GM18499 (cell line): ENCODE measurements around the gene ABCG4.
"Not testable (repeated sequence)": the region's sequence is repeated elsewhere in the genome, so short reads cannot be mapped to it uniquely, and the experiment has no call there.

Experiments used
- ATAC-seq: cut with Tn5 transposase; IDR thresholded peaks from one replicate; pipeline ENCODE4 v1.9.1; 2021; ENCODE audit warnings: moderate number of reproducible peaks; ENCODE audit not compliant: insufficient read depth, unreplicated experiment

The ABCG4 gene

GRCh38 chr11:119115484-119116234, 33.2 kb upstream of the ABCG4 start:
- no peak for ATAC-seq

GRCh38 chr11:119116235-119116594, 32.6 kb upstream of the ABCG4 start:
- no peak for ATAC-seq

DNA sequence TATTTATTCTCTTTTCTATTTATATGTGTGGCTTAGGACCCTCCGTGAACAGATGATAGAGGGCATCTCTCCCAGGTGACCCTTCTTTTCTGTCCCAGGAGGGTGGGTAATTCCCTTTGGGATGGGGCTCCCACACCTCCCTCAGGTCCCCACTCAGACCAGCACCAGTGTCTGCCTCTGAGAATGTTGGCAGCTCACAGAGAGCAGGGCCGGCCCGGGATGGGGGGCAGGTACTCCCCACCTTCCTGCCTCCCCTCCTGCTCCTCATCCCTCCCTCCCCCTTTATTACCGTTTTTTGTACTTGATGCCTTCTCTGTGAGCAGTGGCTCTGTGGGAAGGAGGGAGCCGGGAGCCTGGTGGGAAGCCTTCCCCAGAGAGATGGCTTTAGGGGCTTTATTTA, 32.3 kb upstream of the ABCG4 start:
- no peak for ATAC-seq

GRCh38 chr11:119117004-119117706, 31.7 kb upstream of the ABCG4 start:
- no peak for ATAC-seq

DNA sequence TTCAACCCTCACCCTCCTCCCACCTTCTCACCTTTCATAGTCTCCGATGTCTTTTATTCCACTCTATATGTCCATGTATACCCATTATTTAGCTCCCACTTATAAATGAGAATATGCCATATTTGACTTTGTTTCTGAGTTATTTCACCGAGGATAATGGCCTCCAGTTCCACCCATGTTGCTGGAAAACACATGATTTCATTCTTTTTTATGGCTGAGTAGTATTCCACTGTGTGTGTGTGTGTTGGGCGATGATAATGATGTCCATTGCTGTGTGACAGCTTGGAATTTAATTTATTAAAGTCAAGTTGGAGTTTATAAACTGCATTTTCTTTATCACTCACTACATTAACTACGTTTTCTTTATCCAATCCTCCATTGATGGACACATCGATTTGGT, 30.6 kb upstream of the ABCG4 start:
- no peak for ATAC-seq

- ATAC-seq = no peak
These were observed 29.9 kb upstream of the ABCG4 start for GRCh38 chr11:119118946-119119345.

- no peak for ATAC-seq
These were observed 28.2 kb upstream of the ABCG4 start for GRCh38 chr11:119120639-119121007.

GRCh38 chr11:119121008-119121810, 27.6 kb upstream of the ABCG4 start, which contains the start of gene HINFP:
Gene HINFP, plus strand, starts transcription at chr11:119121580. Its CDS starts 5,365 bp downstream, at chr11:119126945.
- peak; percentile 92 for ATAC-seq

GRCh38 chr11:119121811-119122124, 27.1 kb upstream of the ABCG4 start:
- ATAC-seq = peak; percentile 2

DNA sequence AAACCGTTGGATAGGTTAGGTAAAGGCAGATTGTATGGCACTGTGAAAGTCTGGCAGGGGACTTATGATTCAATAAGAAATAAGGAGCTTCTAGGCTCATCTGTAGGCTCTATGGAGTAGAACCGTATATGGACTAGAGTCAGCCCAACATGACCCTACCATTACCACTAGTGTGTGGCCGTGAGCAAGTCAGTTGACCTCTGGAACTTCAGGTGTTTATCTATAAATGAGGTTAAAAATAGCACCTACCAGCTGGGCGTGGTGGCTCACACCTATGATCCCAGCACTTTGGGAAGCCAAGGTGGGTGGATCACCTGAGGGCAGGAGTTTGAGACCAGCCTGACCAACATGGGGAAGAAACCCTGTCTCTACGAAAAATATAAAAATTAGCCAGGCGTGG, 23.0 kb upstream of the ABCG4 start:
- no peak for ATAC-seq

DNA sequence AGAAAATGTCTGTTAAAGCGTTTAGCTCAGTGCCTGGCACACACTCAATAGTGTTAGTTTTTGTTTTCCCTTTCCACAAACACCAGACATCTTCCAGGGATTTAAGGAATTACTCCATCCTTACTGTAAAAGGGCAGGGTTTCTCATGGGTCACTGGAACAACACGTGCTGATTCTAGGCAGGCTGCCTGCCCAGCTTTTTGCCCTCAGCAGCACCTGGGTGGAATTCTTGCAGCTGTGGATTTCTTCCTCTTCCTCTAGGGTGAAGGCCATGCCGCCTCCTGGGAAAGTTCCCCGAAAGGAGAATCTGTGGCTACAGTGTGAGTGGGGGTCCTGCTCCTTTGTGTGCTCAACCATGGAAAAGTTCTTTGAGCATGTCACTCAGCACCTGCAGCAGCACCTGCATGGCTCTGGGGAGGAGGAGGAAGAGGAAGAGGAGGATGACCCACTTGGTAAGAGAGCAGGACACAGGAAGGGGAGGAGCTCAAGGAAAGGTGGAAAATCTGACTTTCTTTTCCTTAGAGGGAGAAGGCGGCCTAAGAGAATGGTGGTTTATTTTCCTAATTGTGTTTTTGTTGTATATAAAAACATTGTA, 22.1 kb upstream of the ABCG4 start:
- ATAC-seq = no peak

DNA sequence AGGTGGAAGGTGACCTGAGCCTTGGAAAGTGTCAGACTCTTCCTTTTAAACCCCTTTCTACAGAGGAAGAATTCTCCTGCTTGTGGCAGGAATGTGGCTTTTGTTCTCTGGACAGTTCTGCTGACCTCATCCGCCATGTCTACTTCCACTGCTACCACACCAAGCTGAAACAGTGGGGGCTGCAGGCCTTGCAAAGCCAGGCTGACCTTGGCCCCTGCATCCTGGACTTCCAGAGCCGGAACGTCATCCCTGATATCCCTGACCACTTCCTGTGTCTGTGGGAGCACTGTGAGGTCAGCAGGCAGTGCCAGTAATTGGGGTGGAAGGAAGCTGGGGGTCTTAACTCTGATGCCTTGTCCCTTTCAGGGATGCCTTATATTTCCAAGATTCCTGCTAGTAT, 18.2 kb upstream of the ABCG4 start:
- no peak for ATAC-seq

GRCh38 chr11:119134389-119134978, 14.4 kb upstream of the ABCG4 start:
- ATAC-seq = no peak

GRCh38 chr11:119139276-119139675, 9.6 kb upstream of the ABCG4 start:
- not testable (repeated sequence) for ATAC-seq

DNA sequence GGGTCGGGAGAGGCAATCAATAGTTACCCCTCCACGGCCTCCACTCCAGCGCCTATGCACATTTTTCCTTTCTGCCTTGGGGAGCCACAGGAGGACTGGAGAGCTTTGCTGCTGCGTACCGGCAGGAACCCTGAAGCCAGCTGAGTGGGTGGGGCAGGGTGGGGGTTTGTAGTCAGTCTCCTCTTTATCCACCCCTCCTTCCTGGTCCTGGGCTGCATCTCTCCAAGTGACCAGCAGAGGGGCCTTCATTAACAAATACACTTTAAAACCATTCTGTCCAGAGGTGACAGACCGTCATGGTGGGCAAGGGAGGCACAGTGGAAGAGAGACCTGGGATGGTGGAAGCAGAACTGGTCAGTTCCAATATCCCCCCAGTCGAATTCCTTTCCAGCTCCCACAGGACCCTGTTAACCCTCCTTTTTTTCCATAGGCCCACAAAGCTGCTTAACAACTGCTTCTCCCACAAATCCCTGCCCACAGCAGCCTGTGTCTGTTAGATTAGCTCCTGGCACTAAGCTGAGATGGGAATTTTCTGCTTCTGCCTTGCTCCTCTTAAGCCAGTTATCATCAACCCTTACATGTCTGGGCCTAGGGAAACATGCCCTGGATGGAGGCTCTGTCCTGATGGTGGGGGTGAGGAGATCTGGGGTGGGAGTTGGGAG, 3.9 kb upstream of the ABCG4 start:
- ATAC-seq = no peak

DNA sequence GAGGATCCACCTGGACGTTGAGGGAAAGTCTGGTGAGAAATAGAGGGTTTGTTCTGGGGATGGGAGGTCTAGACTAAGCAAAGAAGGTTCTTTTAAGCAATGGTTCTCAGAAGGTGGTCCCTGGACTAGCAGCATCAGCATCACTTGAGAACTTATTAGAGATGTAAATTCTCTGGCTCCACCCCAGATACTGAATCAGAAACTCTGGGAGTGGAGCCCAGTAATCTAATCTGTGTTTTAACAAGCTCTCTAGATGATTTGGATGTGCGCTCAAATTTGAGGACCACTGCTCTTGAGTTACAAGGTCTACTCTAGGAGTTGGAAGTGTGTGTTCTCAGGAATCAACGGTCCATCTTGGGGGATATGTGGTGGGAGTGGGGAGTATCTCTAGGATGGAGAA, 3.3 kb upstream of the ABCG4 start:
- ATAC-seq = no peak

- no peak for ATAC-seq
These were observed 1.1 kb upstream of the ABCG4 start for GRCh38 chr11:119147604-119148333.

DNA sequence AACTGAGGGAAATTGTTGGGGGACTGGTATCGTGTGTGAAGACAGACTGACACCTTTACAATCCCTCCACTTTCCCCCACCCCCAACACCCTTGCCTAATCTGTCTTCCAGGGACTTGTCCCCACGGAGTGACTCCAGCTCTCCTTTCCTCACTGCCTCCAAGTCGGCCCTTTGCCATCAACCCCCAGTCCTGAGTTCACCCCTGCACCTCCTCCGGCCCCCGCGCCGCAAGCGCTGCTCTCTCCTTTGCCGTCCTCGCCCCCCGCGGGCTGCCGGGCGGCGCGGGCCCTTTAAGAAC, 183 bp upstream of the ABCG4 start:
- ATAC-seq = no peak

DNA sequence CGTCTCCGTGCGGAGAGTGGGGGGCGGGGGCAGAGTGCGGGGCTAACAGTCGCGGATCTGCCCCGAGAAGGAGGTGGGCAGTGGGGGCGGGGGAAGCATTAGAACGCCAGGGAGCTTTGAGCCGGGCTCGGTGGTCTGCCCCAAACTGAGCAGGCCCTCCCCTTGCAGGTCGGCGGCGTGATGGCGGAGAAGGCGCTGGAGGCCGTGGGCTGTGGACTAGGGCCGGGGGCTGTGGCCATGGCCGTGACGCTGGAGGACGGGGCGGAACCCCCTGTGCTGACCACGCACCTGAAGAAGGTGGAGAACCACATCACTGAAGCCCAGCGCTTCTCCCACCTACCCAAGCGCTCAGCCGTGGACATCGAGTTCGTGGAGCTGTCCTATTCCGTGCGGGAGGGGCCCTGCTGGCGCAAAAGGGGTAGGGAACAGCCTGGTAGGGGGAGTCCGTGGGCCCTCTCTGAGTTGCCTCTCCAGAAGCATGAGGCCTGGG, 979 bp downstream of the ABCG4 start:
- ATAC-seq = no peak
